ENCODE measurements around the gene PHACTR3. TPM values are rescaled to one million over a fixed set of nuclear protein-coding genes. Genes with fewer than 3 reads are reported as not detected.

Gene PHACTR3
- total RNA-seq, 4 donors from 2014 or later = 2.4 to 12.8 (median 9.7) TPM

DNA sequence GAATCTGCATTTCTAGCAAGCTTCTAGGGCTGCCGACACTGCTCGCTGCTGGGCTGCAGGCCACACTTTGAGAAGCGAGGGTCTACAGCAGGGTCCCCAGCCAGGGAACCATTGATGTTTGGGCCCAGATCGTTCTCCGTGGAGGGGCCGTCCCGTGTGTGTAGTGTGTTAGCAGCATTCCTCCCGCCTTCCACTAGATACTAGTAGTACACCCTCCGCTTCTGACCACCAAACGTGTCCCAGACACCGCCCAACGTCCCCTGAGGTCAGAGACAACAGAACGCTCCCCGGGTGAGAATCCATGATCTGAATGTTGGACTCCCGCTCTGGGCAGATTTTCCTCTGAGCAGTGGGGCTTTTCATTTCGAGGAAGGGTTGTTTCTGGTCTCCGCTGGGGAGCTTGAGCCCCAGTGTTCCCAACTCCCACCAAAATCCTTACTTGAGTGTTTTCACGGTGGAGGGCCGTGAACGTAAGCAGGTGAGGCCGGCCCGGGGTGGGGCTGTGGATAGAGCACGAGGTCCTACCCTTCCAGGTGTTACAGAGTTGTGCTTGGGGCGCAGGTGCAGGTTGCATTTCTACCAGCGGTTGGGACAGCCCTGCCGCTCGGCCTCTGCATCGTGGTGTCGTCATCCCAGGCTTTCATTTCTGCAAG lies 204.5 kb downstream of the PHACTR3 start:
- TF ChIP-seq, protein P1, sequence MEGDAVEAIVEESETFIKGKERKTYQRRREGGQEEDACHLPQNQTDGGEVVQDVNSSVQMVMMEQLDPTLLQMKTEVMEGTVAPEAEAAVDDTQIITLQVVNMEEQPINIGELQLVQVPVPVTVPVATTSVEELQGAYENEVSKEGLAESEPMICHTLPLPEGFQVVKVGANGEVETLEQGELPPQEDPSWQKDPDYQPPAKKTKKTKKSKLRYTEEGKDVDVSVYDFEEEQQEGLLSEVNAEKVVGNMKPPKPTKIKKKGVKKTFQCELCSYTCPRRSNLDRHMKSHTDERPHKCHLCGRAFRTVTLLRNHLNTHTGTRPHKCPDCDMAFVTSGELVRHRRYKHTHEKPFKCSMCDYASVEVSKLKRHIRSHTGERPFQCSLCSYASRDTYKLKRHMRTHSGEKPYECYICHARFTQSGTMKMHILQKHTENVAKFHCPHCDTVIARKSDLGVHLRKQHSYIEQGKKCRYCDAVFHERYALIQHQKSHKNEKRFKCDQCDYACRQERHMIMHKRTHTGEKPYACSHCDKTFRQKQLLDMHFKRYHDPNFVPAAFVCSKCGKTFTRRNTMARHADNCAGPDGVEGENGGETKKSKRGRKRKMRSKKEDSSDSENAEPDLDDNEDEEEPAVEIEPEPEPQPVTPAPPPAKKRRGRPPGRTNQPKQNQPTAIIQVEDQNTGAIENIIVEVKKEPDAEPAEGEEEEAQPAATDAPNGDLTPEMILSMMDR (IDR thresholded peaks at IDR 0.05) = no peak
- TF ChIP-seq POLR2AphosphoS5 (IDR thresholded peaks at IDR 0.05) (no peak), POLR2A (IDR thresholded peaks at IDR 0.05) (no peak), EP300 (IDR thresholded peaks at IDR 0.05) (no peak)
- Histone ChIP-seq H3K27ac (no peak overlapping the region), H3K27me3 (peaks cover 8% of the 10 kb centered on the region), H3K9me3 (no peaks in the 10 kb centered on the region), H3K4me1 (no peaks in the 10 kb centered on the region), H3K4me3 (no peak overlapping the region), H3K36me3 (no peaks in the 10 kb centered on the region)
- WGBS = 90% methylated on average over 26 of the region's 29 CpGs
- DNase-seq (ENCODE audit: low spot score in 2 of 2) = peak; percentile 45 to 75

- no peak overlapping the region for H3K27ac ChIP-seq
- no peak overlapping the region for H3K4me3 ChIP-seq
- H3K27me3 ChIP-seq = peaks cover 13% of the 10 kb centered on the region
- no peaks in the 10 kb centered on the region for H3K4me1 ChIP-seq
- peak in 1 of 2 donors; percentile 13 for DNase-seq (ENCODE audit: low spot score in 2 of 2)
- no peaks in the 10 kb centered on the region for H3K9me3 ChIP-seq
- H3K36me3 ChIP-seq = no peaks in the 10 kb centered on the region
- TF ChIP-seq, protein P1 (IDR thresholded peaks at IDR 0.05) = no peak
- TF ChIP-seq POLR2AphosphoS5 (IDR thresholded peaks at IDR 0.05) (no peak), EP300 (IDR thresholded peaks at IDR 0.05) (no peak), POLR2A (IDR thresholded peaks at IDR 0.05) (no peak)
- 75% methylated on average over 11 of the region's 11 CpGs for WGBS
Observed at GRCh38 chr20:59809630-59810448, 205.5 kb downstream of the PHACTR3 start.

- Histone ChIP-seq H3K4me3 (no peak overlapping the region), H3K4me1 (no peaks in the 10 kb centered on the region), H3K27ac (no peak overlapping the region), H3K9me3 (no peaks in the 10 kb centered on the region), H3K36me3 (no peaks in the 10 kb centered on the region), H3K27me3 (peaks cover 13% of the 10 kb centered on the region)
- TF ChIP-seq POLR2AphosphoS5 (IDR thresholded peaks at IDR 0.05) (no peak), POLR2A (IDR thresholded peaks at IDR 0.05) (no peak), EP300 (IDR thresholded peaks at IDR 0.05) (no peak)
- TF ChIP-seq, protein P1 (IDR thresholded peaks at IDR 0.05) = no peak
- WGBS = 81% methylated on average over 15 of the region's 15 CpGs
- peak in 1 of 2 donors; percentile 27 for DNase-seq (ENCODE audit: low spot score in 2 of 2)
Observed at GRCh38 chr20:59810449-59811187, 206.3 kb downstream of the PHACTR3 start.

GRCh38 chr20:59811681-59812171 lies 207.4 kb downstream of the PHACTR3 start:
- no peak for TF ChIP-seq POLR2A (IDR thresholded peaks at IDR 0.05)
- no peak for TF ChIP-seq EP300 (IDR thresholded peaks at IDR 0.05)
- TF ChIP-seq, protein P1 (IDR thresholded peaks at IDR 0.05) = no peak
- TF ChIP-seq POLR2AphosphoS5 (IDR thresholded peaks at IDR 0.05) = no peak
- Histone ChIP-seq H3K4me3 (no peak overlapping the region), H3K27me3 (peaks cover 13% of the 10 kb centered on the region), H3K4me1 (no peaks in the 10 kb centered on the region), H3K27ac (no peak overlapping the region), H3K36me3 (no peaks in the 10 kb centered on the region), H3K9me3 (no peaks in the 10 kb centered on the region)
- peak in 1 of 2 donors; percentile 18 for DNase-seq (ENCODE audit: low spot score in 2 of 2)
- 68% methylated on average over 3 of the region's 7 CpGs for whole genome bisulfite sequencing

Measured in suprapubic skin (tissue), 4 donors.